Measurements from ENCODE around the gene POLR2B. TPM values are rescaled to one million over a fixed set of nuclear protein-coding genes. Genes with fewer than 3 reads are reported as not detected.
"Not testable (repeated sequence)": the region's sequence is repeated elsewhere in the genome, so short reads cannot be mapped to it uniquely, and the experiment has no call there.

The POLR2B gene
- total RNA-seq = 100 to 1,000 TPM; 129 to 136 (median 130) TPM

DNA sequence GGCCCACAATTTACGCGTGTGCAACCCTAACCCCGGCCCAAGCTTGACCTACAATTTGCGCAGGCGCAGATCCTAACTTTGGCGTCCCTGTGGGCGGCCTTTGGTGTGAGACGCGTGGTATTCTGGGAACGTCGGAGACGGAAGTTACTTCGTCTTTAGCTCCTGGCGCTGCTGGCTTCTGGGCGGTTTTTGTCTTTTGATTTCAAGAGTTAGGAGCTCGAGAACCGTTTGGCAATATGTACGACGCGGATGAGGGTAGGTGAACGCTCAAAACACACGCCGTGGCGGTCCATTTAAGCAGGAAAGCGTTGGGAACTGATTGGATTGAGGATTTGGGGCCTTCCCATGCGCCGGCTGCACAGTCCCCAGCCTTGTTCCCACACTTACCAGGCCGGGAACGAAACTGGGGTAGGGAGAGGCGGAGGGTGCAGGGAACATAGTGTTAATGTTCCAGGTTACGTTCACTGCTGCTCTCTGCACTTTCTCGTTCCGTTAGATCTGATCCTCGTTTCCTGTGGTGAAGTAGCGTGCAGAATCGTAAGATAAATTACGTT is at the start of gene POLR2B:
POLR2B (plus strand) TSS at position 147 of the 554 bp plus-strand sequence; CDS start at position 237, 90 bp downstream.
- Mint-ChIP-seq H3K27me3 (ENCODE audit: low read depth) (no peaks in the 10 kb centered on the region), H3K4me1 (ENCODE audit: low read depth) (peaks cover 57% of the 10 kb centered on the region), H3K4me3 (peak within 1 kb of the TSS; percentile 99), H3K36me3 (ENCODE audit: insufficient read depth) (peaks cover 13% of the 10 kb centered on the region), H3K9me3 (no peaks in the 10 kb centered on the region)
- peak; percentile 75 for DNase-seq
- peak; percentile 27 to 29 for ATAC-seq

DNA sequence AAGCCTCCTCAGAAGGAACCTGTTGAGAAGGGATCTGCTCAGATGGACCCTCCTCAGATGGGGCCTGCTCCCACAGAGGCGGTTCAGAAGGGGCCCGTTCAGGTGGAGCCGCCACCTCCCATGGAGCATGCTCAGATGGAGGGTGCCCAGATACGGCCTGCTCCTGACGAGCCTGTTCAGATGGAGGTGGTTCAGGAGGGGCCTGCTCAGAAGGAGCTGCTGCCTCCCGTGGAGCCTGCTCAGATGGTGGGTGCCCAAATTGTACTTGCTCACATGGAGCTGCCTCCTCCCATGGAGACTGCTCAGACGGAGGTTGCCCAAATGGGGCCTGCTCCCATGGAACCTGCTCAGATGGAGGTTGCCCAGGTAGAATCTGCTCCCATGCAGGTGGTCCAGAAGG is 48.1 kb upstream of the POLR2B start:
- no peak for ATAC-seq
- DNase-seq = no peak
- H3K36me3 Mint-ChIP-seq (ENCODE audit: insufficient read depth) = peaks cover 33% of the 10 kb centered on the region
- H3K27me3 Mint-ChIP-seq (ENCODE audit: low read depth) = no peaks in the 10 kb centered on the region
- no peaks in the 10 kb centered on the region for H3K9me3 Mint-ChIP-seq
- H3K4me3 Mint-ChIP-seq = no peak overlapping the region
- H3K4me1 Mint-ChIP-seq (ENCODE audit: low read depth) = peaks cover 30% of the 10 kb centered on the region

DNA sequence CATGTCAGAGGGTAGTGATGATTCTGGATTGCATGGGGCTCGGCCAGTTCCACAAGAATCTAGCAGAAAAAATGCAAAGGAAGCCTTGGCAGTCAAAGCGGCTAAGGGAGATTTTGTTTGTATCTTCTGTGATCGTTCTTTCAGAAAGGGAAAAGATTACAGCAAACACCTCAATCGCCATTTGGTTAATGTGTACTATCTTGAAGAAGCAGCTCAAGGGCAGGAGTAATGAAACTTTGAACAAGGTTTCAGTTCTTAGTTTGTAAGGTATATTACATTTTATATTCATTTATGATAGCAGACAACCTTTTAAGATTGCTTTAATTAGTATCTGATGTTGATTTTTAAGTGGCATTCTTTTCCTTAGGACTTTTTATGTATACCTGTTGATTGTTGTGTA is 46.8 kb upstream of the POLR2B start:
- ATAC-seq (no peak), DNase-seq (no peak)
- H3K9me3 Mint-ChIP-seq = no peaks in the 10 kb centered on the region
- peaks cover 30% of the 10 kb centered on the region for H3K4me1 Mint-ChIP-seq (ENCODE audit: low read depth)
- H3K36me3 Mint-ChIP-seq (ENCODE audit: insufficient read depth) = peaks cover 34% of the 10 kb centered on the region
- no peaks in the 10 kb centered on the region for H3K27me3 Mint-ChIP-seq (ENCODE audit: low read depth)
- no peak overlapping the region for H3K4me3 Mint-ChIP-seq

DNA sequence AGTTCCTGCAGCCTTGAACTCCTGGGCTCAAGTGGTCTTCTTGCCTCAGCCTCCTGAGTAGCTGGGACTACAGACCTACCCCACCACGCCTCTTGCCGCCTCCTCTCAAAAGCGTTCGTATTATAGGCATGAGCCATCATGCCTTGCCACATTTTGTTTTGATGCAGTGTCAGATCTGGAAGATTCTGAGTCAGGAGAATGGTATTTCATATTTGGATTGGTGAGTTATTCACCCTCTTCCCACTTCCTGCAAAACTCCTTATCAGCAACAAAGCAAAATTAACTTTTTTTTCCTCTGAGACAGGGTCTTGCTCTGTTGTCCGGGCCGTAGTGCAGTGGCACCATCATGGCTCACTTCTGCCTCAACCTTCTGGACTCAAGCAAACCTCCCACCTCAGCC is 41.4 kb upstream of the POLR2B start:
- peaks cover 9% of the 10 kb centered on the region for H3K4me1 Mint-ChIP-seq (ENCODE audit: low read depth)
- peaks cover 15% of the 10 kb centered on the region for H3K36me3 Mint-ChIP-seq (ENCODE audit: insufficient read depth)
- ATAC-seq (no peak), DNase-seq (no peak)
- no peaks in the 10 kb centered on the region for H3K27me3 Mint-ChIP-seq (ENCODE audit: low read depth)
- no peaks in the 10 kb centered on the region for H3K9me3 Mint-ChIP-seq
- H3K4me3 Mint-ChIP-seq = no peak overlapping the region

DNA sequence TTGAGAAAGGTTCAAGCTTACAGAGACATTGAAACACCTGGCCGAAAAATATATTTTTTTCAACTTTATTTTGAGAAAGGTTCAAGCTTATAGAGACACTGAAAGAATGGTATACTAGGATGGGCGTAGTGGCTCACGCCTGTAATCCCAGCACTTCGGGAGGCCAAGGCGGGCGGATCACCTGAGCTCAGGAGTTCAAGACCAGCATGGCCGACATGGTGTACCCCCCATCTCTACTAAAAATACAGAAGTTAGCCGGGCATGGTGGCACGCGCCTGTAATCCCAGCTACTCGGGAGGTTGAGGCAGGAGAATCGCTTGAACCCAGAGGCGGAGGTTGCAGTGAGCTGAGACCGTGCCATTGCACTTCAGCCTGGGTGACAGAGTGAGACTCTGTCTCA is 38.9 kb upstream of the POLR2B start:
- H3K4me3 Mint-ChIP-seq; H3K27me3 Mint-ChIP-seq (ENCODE audit: low read depth); H3K4me1 Mint-ChIP-seq (ENCODE audit: low read depth); ATAC-seq; DNase-seq; H3K9me3 Mint-ChIP-seq: not testable (repeated sequence)
- peaks cover 15% of the 10 kb centered on the region for H3K36me3 Mint-ChIP-seq (ENCODE audit: insufficient read depth)

DNA sequence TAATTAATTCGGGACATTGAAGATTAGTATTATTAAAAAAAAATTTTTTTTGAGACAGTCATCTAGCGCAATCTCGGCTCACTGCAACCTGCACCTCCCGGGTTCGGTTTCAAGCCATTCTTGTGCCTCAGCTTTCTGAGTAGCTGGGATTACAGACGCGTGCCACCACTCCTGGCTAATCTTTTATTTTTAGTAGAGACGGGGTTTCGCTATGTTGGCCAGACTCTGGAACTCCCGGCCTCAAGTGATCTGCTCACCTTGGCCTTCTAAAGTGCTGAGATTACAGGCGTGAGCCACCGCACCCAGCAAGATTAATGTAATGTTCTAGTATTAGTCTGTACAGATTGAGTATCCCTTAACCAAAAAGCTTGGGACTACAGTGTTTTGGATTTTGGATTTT is 38.3 kb upstream of the POLR2B start:
- ATAC-seq (no peak), DNase-seq (no peak)
- Mint-ChIP-seq H3K4me1 (ENCODE audit: low read depth) (no peaks in the 10 kb centered on the region), H3K27me3 (ENCODE audit: low read depth) (no peaks in the 10 kb centered on the region), H3K36me3 (ENCODE audit: insufficient read depth) (peaks cover 15% of the 10 kb centered on the region), H3K9me3 (no peaks in the 10 kb centered on the region), H3K4me3 (no peak overlapping the region)

DNA sequence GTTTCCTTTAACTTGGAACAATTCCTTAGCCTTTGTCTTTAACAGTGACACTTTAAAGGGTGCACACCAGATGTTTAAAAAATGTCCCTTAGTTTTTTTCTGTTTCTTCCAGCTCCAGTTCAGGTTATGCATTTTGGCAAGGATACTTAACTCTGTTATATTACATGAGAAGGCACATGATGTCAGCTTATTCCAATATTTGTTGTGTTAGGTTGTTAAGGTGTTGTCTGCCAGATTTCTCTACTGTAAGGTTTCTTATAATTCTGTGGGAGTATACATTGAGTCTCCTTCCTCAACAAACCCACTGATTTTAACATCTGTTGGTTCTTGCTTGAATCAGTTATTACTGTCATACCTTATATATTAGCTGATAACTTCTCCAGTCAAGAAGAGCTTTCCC is 37.7 kb upstream of the POLR2B start:
- Mint-ChIP-seq H3K9me3 (no peaks in the 10 kb centered on the region), H3K4me1 (ENCODE audit: low read depth) (no peaks in the 10 kb centered on the region), H3K4me3 (no peak overlapping the region), H3K36me3 (ENCODE audit: insufficient read depth) (peaks cover 15% of the 10 kb centered on the region), H3K27me3 (ENCODE audit: low read depth) (no peaks in the 10 kb centered on the region)
- DNase-seq (no peak), ATAC-seq (no peak)

DNA sequence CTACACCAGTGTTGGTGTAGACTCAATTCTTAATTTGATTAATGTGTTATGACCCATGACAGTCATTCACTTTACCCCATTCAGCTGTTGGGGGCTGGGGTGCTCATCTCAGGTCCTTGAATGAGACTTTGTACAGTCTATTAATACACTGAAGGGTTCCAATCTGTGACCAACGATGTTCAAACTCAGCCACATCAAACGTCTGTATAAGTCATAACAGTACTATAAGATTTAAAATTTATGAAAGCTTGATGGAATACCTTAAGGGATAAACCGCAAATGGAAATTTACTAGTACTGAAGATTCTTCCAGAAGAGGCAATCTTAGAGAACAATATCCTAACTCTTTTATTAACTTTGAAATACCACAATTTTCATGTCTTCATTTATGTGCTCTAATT is 37.3 kb upstream of the POLR2B start:
- H3K27me3 Mint-ChIP-seq (ENCODE audit: low read depth) = no peaks in the 10 kb centered on the region
- ATAC-seq = no peak
- H3K4me3 Mint-ChIP-seq = no peak overlapping the region
- no peak for DNase-seq
- no peaks in the 10 kb centered on the region for H3K9me3 Mint-ChIP-seq
- no peaks in the 10 kb centered on the region for H3K4me1 Mint-ChIP-seq (ENCODE audit: low read depth)
- H3K36me3 Mint-ChIP-seq (ENCODE audit: insufficient read depth) = peaks cover 13% of the 10 kb centered on the region

DNA sequence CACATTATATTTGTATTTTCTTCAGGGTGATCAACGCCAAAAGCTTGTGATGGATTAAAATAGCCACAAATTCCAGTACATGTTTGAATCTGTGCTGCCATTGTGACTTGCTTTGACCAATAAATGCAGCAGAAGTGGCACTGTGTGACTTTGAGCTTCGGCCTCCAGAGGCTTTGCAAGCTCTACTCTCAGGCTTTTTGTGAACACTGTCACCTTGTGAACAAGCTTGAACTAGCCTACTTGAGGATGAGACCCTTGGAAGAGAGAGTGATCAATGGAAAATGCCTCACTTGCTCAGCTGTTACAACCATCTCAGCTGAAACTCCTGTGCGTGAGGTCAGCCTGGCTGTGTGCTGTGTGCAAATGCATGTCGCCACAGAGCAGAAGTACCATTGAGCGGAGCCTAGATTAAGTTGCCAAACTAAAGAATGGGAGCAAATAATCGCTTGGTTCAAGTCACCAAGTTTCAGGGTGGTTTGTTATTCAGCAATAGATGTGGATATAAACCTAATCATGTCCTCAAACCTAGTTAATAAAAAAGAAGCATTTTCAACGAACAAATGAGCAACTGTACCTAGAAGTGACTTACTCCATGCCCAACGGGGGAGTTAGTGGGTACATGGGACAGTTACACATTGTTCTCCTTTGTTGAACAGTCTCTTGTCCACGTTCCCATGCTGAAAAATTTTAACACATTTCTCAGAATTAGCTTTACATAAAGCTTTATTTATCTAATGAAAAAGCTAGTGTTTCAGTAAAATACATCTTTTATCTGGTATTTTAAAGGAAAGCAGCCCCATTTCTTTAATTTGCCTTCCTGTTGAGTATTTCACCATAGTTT is 24.8 kb upstream of the POLR2B start:
- H3K9me3 Mint-ChIP-seq = no peaks in the 10 kb centered on the region
- no peaks in the 10 kb centered on the region for H3K4me1 Mint-ChIP-seq (ENCODE audit: low read depth)
- ATAC-seq (no peak), DNase-seq (no peak)
- H3K27me3 Mint-ChIP-seq (ENCODE audit: low read depth) = no peaks in the 10 kb centered on the region
- no peak overlapping the region for H3K4me3 Mint-ChIP-seq
- no peaks in the 10 kb centered on the region for H3K36me3 Mint-ChIP-seq (ENCODE audit: insufficient read depth)

DNA sequence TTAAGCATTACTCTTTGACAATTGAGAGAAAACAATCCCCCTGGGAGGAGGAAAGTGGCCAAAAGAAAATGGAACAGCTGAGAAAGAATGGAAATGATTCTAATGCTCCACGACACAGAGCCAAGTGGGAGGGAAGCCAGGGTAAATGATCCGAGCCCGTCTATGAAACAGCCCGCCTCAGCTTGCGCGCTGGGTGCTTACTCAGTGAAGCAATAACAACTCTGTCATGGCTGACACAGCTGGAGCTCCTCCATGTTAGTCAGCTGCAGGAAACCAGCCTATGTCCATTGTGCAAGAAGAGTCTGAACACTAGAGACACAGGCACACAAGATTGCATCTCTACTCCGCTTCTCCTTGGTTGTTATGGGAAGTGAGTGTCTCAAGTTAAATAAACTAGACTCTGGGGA is 20.6 kb upstream of the POLR2B start:
- Mint-ChIP-seq H3K27me3 (ENCODE audit: low read depth) (no peaks in the 10 kb centered on the region), H3K4me3 (no peak overlapping the region), H3K9me3 (no peaks in the 10 kb centered on the region), H3K36me3 (ENCODE audit: insufficient read depth) (peaks cover 7% of the 10 kb centered on the region), H3K4me1 (ENCODE audit: low read depth) (no peaks in the 10 kb centered on the region)
- DNase-seq (no peak), ATAC-seq (no peak)

DNA sequence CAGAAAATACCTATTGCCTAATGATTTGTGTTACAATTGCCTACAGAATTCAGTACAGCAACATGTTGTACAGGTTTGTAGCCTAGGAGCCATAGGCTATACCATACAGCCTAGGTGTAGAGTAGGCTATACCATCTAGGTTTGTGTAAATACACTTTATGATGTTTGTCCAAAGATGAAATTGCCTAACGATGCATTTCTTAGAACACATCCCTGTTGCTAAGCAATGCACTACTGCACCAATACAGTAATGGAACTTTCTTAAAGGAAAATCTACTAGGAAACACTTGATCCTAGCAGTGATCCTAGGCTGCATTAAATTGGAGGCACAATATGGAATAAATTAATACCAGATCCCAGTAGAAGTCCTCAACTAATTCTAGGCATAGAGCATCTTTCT is 19.6 kb upstream of the POLR2B start:
- Mint-ChIP-seq H3K9me3 (no peaks in the 10 kb centered on the region), H3K27me3 (ENCODE audit: low read depth) (no peaks in the 10 kb centered on the region), H3K4me1 (ENCODE audit: low read depth) (no peaks in the 10 kb centered on the region), H3K36me3 (ENCODE audit: insufficient read depth) (peaks cover 10% of the 10 kb centered on the region), H3K4me3 (no peak overlapping the region)
- DNase-seq = no peak
- ATAC-seq = no peak

DNA sequence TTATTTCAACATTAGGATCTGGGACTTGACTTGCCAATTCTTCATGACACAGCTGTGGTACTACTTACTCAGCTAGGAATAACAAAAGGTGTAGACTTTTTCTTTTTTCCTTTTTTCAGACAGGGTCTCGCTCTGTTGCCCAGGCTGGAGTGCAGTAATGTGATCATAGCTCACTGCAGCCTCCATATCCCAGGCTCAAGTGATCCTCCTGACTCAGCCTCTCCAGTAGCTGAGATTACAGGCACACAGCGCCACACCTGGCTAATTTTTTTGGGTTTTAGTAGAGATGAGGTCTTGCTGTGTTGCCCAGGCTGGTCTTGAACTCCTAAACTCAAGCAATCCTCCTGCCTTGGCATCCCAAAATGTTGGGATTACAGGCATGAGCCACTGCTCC is 17.6 kb upstream of the POLR2B start:
- H3K27me3 Mint-ChIP-seq (ENCODE audit: low read depth) = no peaks in the 10 kb centered on the region
- no peak overlapping the region for H3K4me3 Mint-ChIP-seq
- H3K36me3 Mint-ChIP-seq (ENCODE audit: insufficient read depth) = peaks cover 21% of the 10 kb centered on the region
- no peaks in the 10 kb centered on the region for H3K9me3 Mint-ChIP-seq
- ATAC-seq (no peak), DNase-seq (no peak)
- H3K4me1 Mint-ChIP-seq (ENCODE audit: low read depth) = no peaks in the 10 kb centered on the region

DNA sequence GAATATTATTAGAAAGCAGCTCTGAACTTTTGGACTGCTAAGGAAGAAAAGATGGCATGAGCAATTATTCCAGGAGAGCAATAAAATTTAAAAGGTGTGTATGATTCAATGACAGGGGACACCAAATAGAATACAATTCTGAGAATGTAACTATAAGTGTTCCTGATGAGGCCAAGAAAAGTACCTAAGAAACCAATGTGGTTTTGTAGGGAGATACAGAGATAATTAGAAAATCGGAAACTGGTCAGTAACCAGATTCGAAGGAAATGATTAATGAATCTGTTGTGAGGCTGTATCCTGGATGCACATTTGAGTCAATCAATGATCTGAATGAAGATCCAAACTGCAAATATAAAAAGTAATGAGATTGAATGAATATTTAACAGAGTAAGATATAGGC is 7.3 kb upstream of the POLR2B start:
- H3K4me1 Mint-ChIP-seq (ENCODE audit: low read depth) = peaks cover 43% of the 10 kb centered on the region
- peaks cover 44% of the 10 kb centered on the region for H3K36me3 Mint-ChIP-seq (ENCODE audit: insufficient read depth)
- H3K27me3 Mint-ChIP-seq (ENCODE audit: low read depth) = no peaks in the 10 kb centered on the region
- ATAC-seq (no peak), DNase-seq (no peak)
- H3K9me3 Mint-ChIP-seq = no peaks in the 10 kb centered on the region
- no peak overlapping the region for H3K4me3 Mint-ChIP-seq

DNA sequence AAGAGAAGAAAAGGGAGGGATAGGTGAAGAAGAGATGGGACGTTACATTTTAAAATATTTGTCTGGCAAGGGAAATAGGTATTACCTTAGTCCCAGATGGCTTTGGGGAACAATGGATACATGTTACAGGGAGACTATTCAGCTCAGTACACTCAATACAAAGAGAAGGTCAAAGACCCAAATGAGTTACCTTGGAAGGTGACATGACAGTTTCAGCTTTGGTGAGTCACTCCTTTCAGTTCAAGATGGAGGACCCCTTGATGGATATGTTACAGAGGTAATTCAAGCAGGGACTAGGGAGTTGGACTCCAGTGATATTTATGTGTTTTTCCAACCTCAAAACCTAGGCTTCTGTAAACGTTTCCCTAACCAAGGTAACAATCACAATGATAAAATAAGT is 6.3 kb upstream of the POLR2B start:
- DNase-seq = no peak
- peak; percentile 15 to 20 for ATAC-seq
- H3K9me3 Mint-ChIP-seq = no peaks in the 10 kb centered on the region
- H3K4me1 Mint-ChIP-seq (ENCODE audit: low read depth) = peaks cover 43% of the 10 kb centered on the region
- peaks cover 41% of the 10 kb centered on the region for H3K36me3 Mint-ChIP-seq (ENCODE audit: insufficient read depth)
- no peaks in the 10 kb centered on the region for H3K27me3 Mint-ChIP-seq (ENCODE audit: low read depth)
- no peak overlapping the region for H3K4me3 Mint-ChIP-seq

DNA sequence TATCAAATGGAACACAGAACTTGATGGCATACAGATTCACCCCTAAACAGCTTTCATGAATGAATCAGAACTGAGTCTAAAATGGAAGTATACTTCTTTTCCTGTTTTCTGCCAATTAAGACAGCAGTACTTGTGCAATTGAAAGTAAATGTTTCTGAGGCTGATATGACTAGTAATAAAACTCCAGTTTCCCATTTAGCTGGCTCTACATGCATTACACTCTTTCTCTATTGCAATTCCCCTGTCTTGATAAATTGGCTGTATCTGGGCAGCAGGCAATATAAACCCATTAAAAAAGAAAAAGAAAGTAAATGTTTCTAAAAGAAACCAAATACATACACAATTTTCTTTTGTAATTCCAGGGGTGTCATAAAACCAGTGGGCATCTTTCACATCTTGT is 5.9 kb upstream of the POLR2B start:
- peaks cover 39% of the 10 kb centered on the region for H3K36me3 Mint-ChIP-seq (ENCODE audit: insufficient read depth)
- H3K27me3 Mint-ChIP-seq (ENCODE audit: low read depth) = no peaks in the 10 kb centered on the region
- no peak overlapping the region for H3K4me3 Mint-ChIP-seq
- no peak for DNase-seq
- no peaks in the 10 kb centered on the region for H3K9me3 Mint-ChIP-seq
- peaks cover 43% of the 10 kb centered on the region for H3K4me1 Mint-ChIP-seq (ENCODE audit: low read depth)
- peak; percentile 9 to 21 for ATAC-seq

Measured in activated T-cell treated with anti-CD3 and anti-CD28 coated beads, Interleukin-2, amount 50 U/mL, for 4 hours (primary cell).